Activated CD4-positive, alpha-beta T cell treated with anti-CD3 and anti-CD28 coated beads, Interleukin-2, amount 10 ng/mL, durations not matched to agents 24 days and 14 days (primary cell): ENCODE results near the gene NDUFA11. TPM values are rescaled to one million over a fixed set of nuclear protein-coding genes. Genes with fewer than 3 reads are reported as not detected.

Source experiments
- DNase-seq: peaks from one replicate; pipeline ENCODE4 v3.0.0; 2022
- H3K27ac Mint-ChIP-seq: one replicate; pipeline ENCODE4 v1.8.0; 2022; ENCODE audit warnings: mild to moderate bottlenecking, mixed read lengths
- H3K27me3 Mint-ChIP-seq: one replicate; pipeline ENCODE4 v1.8.0; 2022; ENCODE audit warnings: mixed read lengths
- H3K36me3 Mint-ChIP-seq: one replicate; pipeline ENCODE4 v1.8.0; 2022; ENCODE audit warnings: low read depth, mild to moderate bottlenecking, mixed read lengths
- H3K4me1 Mint-ChIP-seq: one replicate; pipeline ENCODE4 v1.8.0; 2021; ENCODE audit warnings: mixed read lengths
- H3K4me3 Mint-ChIP-seq: one replicate; pipeline ENCODE4 v1.8.0; 2022; ENCODE audit warnings: mild to moderate bottlenecking, moderate library complexity, mixed read lengths
- H3K9me3 Mint-ChIP-seq: one replicate; pipeline ENCODE4 v1.8.0; 2021; ENCODE audit warnings: mixed read lengths
- intact Hi-C: fragments of 100-400 bp; cut with micrococcal nuclease; formaldehyde crosslinking; loops from one replicate; pipeline ENCODE4 v1.15.1; 2023
- total RNA-seq: library from RNA; stranded (reverse); gene quantifications from 2 replicates; pipeline ENCODE4 v1.2.3, GENCODE V29; 2022

Gene NDUFA11
- total RNA-seq, 1 donor from 2014 or later: 251 TPM

DNA sequence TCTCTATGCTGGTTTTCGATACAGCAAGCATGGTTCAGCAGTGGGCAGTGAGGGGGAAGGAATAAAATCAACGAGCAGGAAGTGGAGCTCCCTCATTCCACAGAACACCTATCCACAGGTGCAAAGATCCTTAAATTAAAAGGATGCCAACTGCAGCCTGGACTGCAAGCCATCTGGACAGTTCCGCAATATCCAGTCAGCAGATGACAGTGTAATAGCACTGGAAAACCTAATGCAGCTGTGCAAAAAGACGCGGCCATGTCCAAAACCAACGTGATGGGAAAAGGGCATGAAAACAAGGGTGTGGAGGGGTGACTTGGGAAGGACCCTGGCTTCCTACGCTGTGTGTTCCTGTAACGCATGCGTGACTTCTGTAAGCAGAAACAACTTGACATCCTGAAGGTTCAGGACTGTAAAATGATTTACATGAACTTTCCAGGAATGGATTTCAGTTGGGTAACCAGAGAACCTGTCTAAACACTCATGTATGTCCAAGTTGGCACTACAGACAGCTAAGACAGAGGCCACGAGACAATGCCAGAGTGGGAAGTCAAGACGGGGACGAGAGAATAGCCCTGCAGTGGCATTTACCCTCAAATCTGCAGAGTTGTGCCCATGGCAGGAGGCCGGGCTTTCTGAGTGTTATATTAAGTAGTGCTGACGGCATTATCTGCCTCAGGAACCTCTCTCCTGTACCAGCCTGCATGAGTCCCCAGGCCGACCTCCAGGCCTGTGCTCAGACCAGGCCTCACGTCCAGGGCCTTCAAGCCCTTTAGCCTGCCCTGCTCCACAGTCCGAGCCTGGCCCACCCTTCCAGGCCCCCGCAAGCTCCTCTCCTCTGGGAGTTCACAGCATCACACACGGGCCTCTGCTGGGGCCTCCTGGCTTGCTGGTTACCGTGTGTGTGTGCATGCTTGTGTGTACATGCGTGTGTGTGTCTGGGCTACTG, 36.9 kb upstream of the NDUFA11 start:
- Mint-ChIP-seq H3K27me3 (no peaks in the 10 kb centered on the region), H3K9me3 (no peaks in the 10 kb centered on the region), H3K4me3 (no peak overlapping the region), H3K4me1 (peaks cover 10% of the 10 kb centered on the region), H3K27ac (no peak overlapping the region), H3K36me3 (peaks cover 22% of the 10 kb centered on the region)
- intact Hi-C loops: no loop called here
- no peak for DNase-seq

DNA sequence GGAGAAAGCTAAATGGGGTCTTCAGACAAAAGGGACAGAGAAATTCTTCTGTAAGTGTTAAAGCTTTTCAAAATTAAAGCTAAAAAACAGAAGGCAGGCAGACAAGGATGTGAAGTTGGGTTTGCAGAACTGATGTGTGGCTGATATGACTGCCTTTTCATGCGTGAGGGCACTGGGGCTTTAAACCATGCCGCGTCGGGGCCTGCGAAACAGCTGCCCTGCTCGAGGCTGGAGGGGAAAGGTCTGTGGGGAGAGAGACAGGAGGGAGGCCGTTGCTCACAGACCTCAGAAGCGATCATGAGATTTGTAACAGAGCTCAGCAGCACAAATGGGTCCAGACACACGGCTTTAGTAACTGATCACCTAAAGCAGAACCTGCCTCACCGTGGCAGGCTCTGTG, 34.0 kb upstream of the NDUFA11 start:
- Mint-ChIP-seq H3K27me3 (no peaks in the 10 kb centered on the region), H3K4me3 (no peak overlapping the region), H3K27ac (no peak overlapping the region), H3K36me3 (peaks cover 30% of the 10 kb centered on the region), H3K9me3 (no peaks in the 10 kb centered on the region), H3K4me1 (no peaks in the 10 kb centered on the region)
- intact Hi-C loops: no loop called here
- DNase-seq: no peak

DNA sequence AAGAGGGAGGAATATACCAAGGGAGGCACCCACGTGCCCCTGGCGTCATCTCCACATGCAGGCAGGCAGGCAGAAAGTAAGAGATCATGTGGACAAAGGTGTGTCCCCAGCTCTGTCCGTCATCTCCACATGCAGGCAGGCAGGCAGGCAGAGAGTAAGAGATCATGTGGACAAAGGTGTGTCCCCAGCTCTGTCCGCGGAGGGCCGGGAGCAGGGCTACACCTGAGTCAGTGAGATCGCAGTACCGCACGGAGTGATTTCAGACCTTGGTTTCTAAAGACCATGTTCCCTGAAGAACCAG, 32.7 kb upstream of the NDUFA11 start:
- Mint-ChIP-seq H3K36me3 (peaks cover 30% of the 10 kb centered on the region), H3K27me3 (no peaks in the 10 kb centered on the region), H3K4me1 (no peaks in the 10 kb centered on the region), H3K9me3 (no peaks in the 10 kb centered on the region), H3K4me3 (no peak overlapping the region), H3K27ac (no peak overlapping the region)
- intact Hi-C loops: no loop called here
- no peak for DNase-seq

DNA sequence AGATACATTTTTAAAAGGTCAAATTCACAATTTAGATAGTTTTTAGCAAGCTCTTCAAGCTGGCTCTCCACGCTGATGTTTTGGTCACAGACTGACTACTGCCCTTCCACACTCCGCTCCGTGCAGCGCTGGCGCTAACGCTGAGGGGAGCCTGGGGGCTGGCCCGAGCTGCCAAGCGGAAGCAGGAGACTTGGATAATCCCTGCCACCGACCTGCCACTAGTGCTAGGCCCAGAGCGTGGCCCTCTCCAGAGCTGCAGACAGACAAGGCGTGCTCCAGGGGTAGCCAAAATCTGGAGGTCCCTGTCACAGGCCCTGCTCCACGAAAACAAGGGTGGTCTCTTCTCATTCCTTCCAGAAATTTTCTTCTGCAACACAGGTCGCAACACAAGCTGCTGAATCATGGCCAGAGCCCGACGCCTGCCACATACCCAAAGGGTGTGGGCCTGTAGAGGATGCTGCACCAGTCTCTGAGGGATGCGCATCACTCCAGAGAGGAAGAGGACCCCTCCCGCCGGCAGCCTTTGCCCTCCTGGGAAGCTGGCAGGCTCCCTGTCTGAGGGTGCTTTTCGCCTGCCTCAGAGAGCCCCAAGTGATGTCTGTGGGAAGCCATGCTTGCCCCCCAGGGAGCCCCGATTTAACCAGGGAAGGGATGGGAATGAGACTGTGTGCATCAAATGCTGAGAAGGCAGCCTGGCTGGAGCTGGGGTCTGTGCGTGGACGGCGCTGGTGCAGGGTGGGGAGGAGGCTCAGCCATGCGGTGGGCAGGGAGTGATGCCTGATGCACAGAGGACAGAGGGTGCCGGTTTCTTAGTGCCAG, 32.1 kb upstream of the NDUFA11 start:
- peaks cover 30% of the 10 kb centered on the region for H3K36me3 Mint-ChIP-seq
- H3K4me3 Mint-ChIP-seq: no peak overlapping the region
- no peak overlapping the region for H3K27ac Mint-ChIP-seq
- no peaks in the 10 kb centered on the region for H3K27me3 Mint-ChIP-seq
- no peaks in the 10 kb centered on the region for H3K4me1 Mint-ChIP-seq
- H3K9me3 Mint-ChIP-seq: no peaks in the 10 kb centered on the region
- DNase-seq: no peak
- intact Hi-C loops: no loop called here

DNA sequence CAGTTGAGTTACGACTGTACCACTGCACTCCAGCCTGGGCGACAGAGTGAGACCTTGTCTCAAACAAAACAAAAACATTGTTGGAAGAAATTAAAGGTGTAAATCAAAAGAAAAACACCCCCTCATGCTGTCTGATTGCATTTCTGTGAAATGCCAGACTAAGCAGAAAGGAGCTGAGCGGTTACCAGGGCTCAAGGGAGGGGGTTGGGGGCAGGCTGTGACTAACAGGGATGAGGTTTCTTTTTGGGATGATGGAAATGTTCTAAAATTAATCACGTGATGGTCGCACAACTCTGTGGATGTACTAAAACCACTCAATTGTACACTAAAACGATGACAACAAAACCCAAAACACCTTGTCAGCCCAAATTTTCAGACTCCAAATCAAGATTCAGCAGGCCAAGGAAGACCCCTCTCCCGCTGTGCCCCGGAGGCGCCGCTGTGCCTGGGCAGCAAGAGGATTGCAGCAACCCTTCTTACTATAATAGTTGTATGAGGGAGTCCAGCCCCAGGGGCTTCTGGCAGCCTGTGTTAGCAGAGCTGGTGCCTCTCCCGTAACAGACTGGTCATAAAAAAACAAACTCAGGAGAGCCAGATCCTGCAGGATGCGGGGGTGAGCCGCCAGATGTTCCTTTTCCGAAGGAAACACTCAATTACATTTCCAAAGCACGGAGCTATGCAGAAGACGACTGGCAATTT, 31.3 kb upstream of the NDUFA11 start:
- DNase-seq: no peak
- Mint-ChIP-seq H3K4me3 (no peak overlapping the region), H3K27ac (no peak overlapping the region), H3K9me3 (no peaks in the 10 kb centered on the region), H3K27me3 (no peaks in the 10 kb centered on the region), H3K36me3 (peaks cover 28% of the 10 kb centered on the region), H3K4me1 (no peaks in the 10 kb centered on the region)
- intact Hi-C loops: no loop called here

DNA sequence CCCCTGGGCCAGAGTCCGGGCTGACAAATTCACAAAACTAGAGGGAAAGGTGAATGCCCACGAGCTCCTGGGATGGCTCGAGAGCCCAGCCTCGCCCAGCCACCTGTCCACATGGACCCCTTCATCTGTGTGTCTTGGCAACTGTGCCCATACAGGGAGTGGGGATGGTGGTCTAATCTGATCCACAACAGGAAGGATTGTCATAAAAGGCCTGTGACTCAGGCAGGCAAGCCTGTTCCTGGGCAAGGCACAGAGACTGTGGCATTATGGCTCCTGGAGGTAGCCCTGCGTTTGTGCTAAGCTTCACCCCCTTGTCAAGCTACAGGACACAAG, 30.4 kb upstream of the NDUFA11 start:
- no peaks in the 10 kb centered on the region for H3K9me3 Mint-ChIP-seq

DNA sequence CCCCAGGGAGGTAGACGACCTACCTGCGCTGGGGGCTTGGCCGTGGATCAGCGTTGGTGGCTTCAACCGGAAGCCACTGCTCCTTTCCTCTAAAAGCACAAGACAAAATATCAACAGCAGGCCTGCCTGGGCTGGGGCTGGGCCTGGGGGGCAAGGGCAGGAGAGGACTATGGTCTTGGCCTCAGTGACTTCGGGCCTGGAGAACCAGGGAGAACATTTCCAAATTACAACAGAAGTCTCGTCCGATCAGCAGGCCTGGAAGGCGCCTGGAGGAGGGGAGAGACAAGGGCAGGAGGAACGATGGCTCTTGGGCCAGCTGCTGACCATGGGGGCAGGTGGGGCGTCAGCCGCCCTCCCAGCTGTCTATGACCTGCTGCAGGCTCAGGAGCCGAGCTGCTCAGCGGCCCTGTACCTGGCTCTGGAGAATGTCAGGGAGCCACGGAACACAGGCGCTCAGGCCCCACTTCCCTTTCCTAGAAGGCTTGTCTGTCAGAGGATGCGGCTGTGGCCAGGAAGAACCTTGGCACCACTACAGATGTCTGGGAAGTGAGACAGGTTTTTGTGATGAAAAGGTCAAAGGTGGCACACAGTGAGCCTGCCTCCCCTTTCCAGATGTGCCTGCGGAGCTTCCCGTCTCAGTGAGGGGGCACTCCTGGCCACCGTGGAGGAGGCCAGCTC, 29.9 kb upstream of the NDUFA11 start:
- H3K36me3 Mint-ChIP-seq: peaks cover 36% of the 10 kb centered on the region

More for the DNA sequence above, 30.4 kb upstream of the NDUFA11 start:
- intact Hi-C loops: no loop called here
- Mint-ChIP-seq H3K36me3 (peaks cover 32% of the 10 kb centered on the region), H3K4me3 (no peak overlapping the region), H3K4me1 (no peaks in the 10 kb centered on the region), H3K27ac (no peak overlapping the region), H3K27me3 (no peaks in the 10 kb centered on the region)
- DNase-seq: no peak

DNA sequence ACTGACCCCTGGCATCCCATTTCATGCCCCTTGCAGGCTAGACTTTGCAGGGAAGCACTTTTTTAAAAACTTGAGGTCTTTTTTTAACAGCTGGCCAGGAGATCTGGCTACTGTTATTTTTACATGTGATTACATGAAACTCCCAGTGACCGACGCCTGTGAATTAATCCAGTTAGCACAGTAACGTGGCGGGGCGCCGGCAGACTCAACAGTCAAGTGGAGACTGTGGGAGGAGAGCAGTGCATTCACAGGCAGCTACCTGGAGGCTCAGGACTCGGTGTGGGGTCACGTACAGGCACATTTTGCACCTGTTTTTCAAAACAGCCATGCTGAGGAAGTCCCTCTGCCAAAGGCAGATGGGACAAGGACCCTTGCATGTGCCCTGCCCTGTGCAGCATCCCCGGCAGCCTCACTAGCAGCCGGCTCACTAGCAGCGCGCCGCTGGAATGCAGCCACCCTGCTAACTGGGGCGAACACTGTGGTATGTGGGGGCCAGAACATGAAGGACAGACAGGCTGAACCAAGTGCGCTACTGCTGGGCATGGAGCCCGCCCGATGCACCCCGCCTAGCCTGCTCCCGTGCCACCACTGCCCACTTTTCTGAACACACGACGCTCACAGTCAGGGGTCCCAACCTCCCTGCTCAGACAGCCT, 29.1 kb upstream of the NDUFA11 start:
- Mint-ChIP-seq H3K9me3 (no peaks in the 10 kb centered on the region), H3K27ac (no peak overlapping the region), H3K4me1 (no peaks in the 10 kb centered on the region), H3K27me3 (no peaks in the 10 kb centered on the region), H3K36me3 (peaks cover 39% of the 10 kb centered on the region), H3K4me3 (no peak overlapping the region)
- no peak for DNase-seq
- intact Hi-C loops: no loop called here

More for the DNA sequence above, 29.9 kb upstream of the NDUFA11 start:
- Mint-ChIP-seq H3K4me1 (no peaks in the 10 kb centered on the region), H3K27ac (no peak overlapping the region), H3K9me3 (no peaks in the 10 kb centered on the region), H3K4me3 (no peak overlapping the region), H3K27me3 (no peaks in the 10 kb centered on the region)
- DNase-seq: no peak
- intact Hi-C loops: no loop called here

DNA sequence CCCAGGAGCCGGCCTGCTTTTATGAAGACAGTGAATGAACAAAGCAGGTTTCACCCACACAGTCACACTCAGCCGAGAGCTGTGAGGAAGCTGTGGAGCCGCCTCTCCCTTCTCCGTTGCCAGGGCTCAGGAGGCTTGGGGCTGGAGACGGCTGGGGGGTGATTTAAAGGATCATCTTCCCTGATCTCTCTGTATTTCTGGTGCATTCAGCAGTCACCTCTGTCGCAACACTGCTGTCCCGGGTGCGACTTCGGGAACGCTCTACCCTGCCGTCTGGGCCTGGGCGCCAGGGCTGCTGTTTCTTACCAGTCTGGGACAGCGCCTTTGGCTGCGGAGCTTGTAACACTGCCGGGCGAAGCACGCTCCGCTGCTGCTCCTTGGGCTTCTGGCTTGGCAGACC, 28.6 kb upstream of the NDUFA11 start:
- Mint-ChIP-seq H3K27ac (no peak overlapping the region), H3K27me3 (no peaks in the 10 kb centered on the region), H3K4me1 (no peaks in the 10 kb centered on the region), H3K9me3 (no peaks in the 10 kb centered on the region), H3K36me3 (peaks cover 37% of the 10 kb centered on the region), H3K4me3 (no peak overlapping the region)
- DNase-seq: no peak
- intact Hi-C loops: no loop called here

DNA sequence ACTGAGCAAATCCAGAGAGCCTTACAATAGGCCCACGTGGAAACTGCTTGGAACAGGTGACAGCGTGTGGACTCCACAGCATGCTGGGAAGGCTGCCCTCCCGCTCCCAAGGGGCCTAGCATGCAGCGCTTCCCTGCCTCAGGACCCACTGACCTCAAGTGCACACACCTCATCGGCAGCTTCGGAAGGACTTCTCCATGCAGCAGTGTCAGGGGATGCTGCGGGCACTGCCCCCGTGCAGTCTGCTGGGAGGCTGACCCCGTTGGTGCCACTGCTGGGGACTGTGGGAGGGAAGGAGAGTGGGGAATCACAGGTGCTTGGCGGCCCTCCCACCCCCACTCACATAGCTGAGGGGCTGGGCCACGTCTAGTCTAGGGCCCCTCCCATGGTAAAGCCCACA, 27.7 kb upstream of the NDUFA11 start:
- Mint-ChIP-seq H3K9me3 (no peaks in the 10 kb centered on the region), H3K27me3 (no peaks in the 10 kb centered on the region), H3K4me3 (no peak overlapping the region), H3K27ac (no peak overlapping the region), H3K4me1 (no peaks in the 10 kb centered on the region), H3K36me3 (peaks cover 38% of the 10 kb centered on the region)
- DNase-seq: no peak
- intact Hi-C loops: no loop called here

DNA sequence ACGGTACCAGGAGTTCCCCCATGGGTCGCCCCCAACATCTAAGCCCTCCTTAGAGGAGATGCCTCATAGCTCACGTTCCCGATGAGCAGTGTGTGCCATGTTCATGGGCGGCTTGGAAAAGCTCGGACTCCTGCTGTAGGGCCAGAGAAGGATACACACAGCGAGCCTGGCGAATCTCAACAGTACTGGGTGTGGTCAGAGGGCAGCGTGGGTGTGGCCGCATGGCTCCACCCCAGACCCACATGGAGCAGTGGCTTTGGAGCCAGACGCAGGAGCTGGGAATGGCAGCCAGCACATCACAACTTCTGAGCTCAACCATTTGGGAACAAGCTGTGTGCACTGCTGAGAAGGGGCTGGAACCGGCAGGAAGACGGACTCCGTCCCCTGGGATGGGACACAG, 26.0 kb upstream of the NDUFA11 start:
- H3K27ac Mint-ChIP-seq: no peak overlapping the region
- H3K36me3 Mint-ChIP-seq: peaks cover 39% of the 10 kb centered on the region
- H3K27me3 Mint-ChIP-seq: no peaks in the 10 kb centered on the region
- H3K4me3 Mint-ChIP-seq: no peak overlapping the region
- no peaks in the 10 kb centered on the region for H3K9me3 Mint-ChIP-seq
- intact Hi-C loops: no loop called here
- H3K4me1 Mint-ChIP-seq: no peaks in the 10 kb centered on the region
- no peak for DNase-seq

DNA sequence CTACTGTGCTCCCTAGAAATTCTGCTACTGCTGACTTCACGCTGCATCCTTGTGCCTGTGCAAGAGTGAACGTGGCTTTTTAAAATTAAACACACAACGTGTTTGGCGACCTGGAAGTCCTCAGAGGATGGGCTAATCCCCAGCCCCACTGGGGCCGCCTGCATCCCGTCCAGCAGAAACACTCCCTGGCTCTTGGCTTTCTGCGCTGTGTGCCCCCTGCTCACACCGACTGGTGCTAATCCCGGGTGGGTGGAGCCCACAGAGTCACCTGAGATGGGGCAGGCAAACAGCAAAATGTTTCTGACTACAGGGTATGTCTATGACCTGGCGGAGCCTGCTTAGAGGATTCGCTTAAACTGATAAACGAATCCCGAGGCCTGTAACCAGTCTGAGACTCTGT, 25.6 kb upstream of the NDUFA11 start:
- H3K9me3 Mint-ChIP-seq: no peaks in the 10 kb centered on the region
- no peak overlapping the region for H3K4me3 Mint-ChIP-seq
- H3K27me3 Mint-ChIP-seq: no peaks in the 10 kb centered on the region
- intact Hi-C loops: no loop called here
- H3K27ac Mint-ChIP-seq: no peak overlapping the region
- peaks cover 38% of the 10 kb centered on the region for H3K36me3 Mint-ChIP-seq
- no peak for DNase-seq
- H3K4me1 Mint-ChIP-seq: no peaks in the 10 kb centered on the region

DNA sequence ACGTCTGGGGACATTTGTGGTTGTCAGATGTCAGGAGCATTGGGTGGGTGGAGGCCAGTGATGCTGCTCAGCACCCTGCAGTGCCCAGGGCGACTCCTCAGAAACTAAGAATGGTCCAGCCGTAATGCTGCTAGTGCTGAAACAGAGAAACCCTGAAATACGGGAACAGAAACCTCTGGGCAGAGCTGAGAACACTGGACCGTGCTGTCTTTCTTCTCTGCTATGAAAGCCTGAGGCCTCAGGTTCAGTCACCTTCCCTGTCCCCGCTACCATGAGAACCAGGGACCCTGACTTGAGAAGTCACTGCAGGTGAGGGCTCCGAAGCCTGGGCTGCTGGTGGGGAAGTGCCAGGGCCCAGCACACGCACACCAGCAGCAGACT, 23.8 kb upstream of the NDUFA11 start:
- Mint-ChIP-seq H3K9me3 (no peaks in the 10 kb centered on the region), H3K4me1 (no peaks in the 10 kb centered on the region), H3K4me3 (no peak overlapping the region), H3K27me3 (no peaks in the 10 kb centered on the region), H3K27ac (no peak overlapping the region), H3K36me3 (peaks cover 48% of the 10 kb centered on the region)
- intact Hi-C loops: no loop called here
- no peak for DNase-seq
